CD4-positive, alpha-beta T cell (primary cell): ENCODE results near the gene PAK1. TPM values are rescaled to one million over a fixed set of nuclear protein-coding genes. Genes with fewer than 3 reads are reported as not detected.

Source experiments
- ATAC-seq: fragments of 200-7000 bp; cut with Tn5 transposase; one replicate; pipeline ENCODE4 v1.10.0; 2022; ENCODE audit warnings: mild to moderate bottlenecking; ENCODE audit not compliant: poor library complexity
- CTCF ChIA-PET: fragments of 350-600 bp; sonication (Branson Sonifier 250); formaldehyde crosslinking; loops from one replicate; lab custom pipeline; 2021; ENCODE audit warnings: antibody characterized with exemption, inconsistent platforms; lab: Charles Lee
- POLR2A ChIA-PET: fragments of 350-600 bp; sonication (Branson Sonifier 250); formaldehyde crosslinking; loops from one replicate; lab custom pipeline; 2021; ENCODE audit warnings: antibody characterized with exemption, inconsistent platforms; lab: Charles Lee
- DNase-seq, 14 experiments: peaks; one replicate each; pipeline ENCODE4 v3.0.0-alpha.2; 2013 to 2020; ENCODE audit warnings: mixed read lengths in 2 of 14
- H3K27ac ChIP-seq, 2 donors: one replicate each; pipeline versions ENCODE4 v1.5.1 to v1.7.0; 2013; ENCODE audit warnings: low read length in 2 of 2, low read depth in 1 of 2, mild to moderate bottlenecking in 1 of 2
- H3K27me3 ChIP-seq, 2 experiments: 1 replicate in 1 of 2; 2 replicates in 1 of 2; pipeline versions ENCODE4 v1.6.1 to v1.7.0; 2013; ENCODE audit warnings: low read length in 2 of 2, control low read depth in 1 of 2, mild to moderate bottlenecking in 1 of 2, moderate library complexity in 1 of 2; ENCODE audit not compliant: insufficient read depth in 2 of 2, control insufficient read depth in 1 of 2
- H3K36me3 ChIP-seq: one replicate; pipeline ENCODE4 v1.6.1; 2013; ENCODE audit warnings: low read length, control low read depth; ENCODE audit not compliant: insufficient read depth
- H3K4me1 ChIP-seq: one replicate; pipeline ENCODE4 v1.6.1; 2013; ENCODE audit warnings: low read length, control low read depth; ENCODE audit not compliant: insufficient read depth
- H3K4me3 ChIP-seq: one replicate; pipeline ENCODE4 v1.5.1; 2013; ENCODE audit warnings: mild to moderate bottlenecking, low read length, moderate library complexity
- H3K9me3 ChIP-seq, 2 experiments: 1 replicate in 1 of 2; 2 replicates in 1 of 2; pipeline versions ENCODE4 v1.6.1 to v1.7.0; 2013; ENCODE audit warnings: low read length in 2 of 2, mild to moderate bottlenecking in 2 of 2, control low read depth in 1 of 2, moderate library complexity in 1 of 2; ENCODE audit not compliant: control insufficient read depth in 1 of 2, insufficient read depth in 1 of 2
- H3K27ac Mint-ChIP-seq: one replicate; pipeline ENCODE4 v1.8.0; 2020; ENCODE audit warnings: mixed read lengths
- H3K27me3 Mint-ChIP-seq: one replicate; pipeline ENCODE4 v1.8.0; 2021; ENCODE audit warnings: mixed read lengths
- H3K36me3 Mint-ChIP-seq: one replicate; pipeline ENCODE4 v1.8.0; 2021; ENCODE audit warnings: low read depth, mixed read lengths
- H3K4me1 Mint-ChIP-seq: one replicate; pipeline ENCODE4 v1.8.0; 2021; ENCODE audit warnings: low read depth, mixed read lengths
- H3K4me3 Mint-ChIP-seq: one replicate; pipeline ENCODE4 v1.8.0; 2020; ENCODE audit warnings: mild to moderate bottlenecking, mixed read lengths
- H3K9me3 Mint-ChIP-seq: one replicate; pipeline ENCODE4 v1.8.0; 2020; ENCODE audit warnings: mixed read lengths
- intact Hi-C, 2 experiments: fragments of 100-400 bp; cut with DNase I in 1 of 2; cut with micrococcal nuclease in 1 of 2; formaldehyde crosslinking; loops; one replicate each; pipeline versions ENCODE4 v1.15.1 to v1.9.0; 2023 to 2025; cut with DNase I, micrococcal nuclease
- total RNA-seq, 174 experiments: library from RNA in 2 of 174; stranded (reverse) in 2 of 174; gene quantifications; one replicate each; pipeline ENCODE4 v1.2.3 and lab custom pipeline; 2021 to 2026
- TF ChIP-seq, protein P1 (sequence below): fragments of 200-600 bp; IDR thresholded peaks from one replicate; pipeline ENCODE4 v1.8.0; 2022; ENCODE audit warnings: antibody characterized with exemption, mild to moderate bottlenecking

The PAK1 gene
- total RNA-seq, 2 experiments from 2014 or later: 6.9 to 12.6 TPM

DNA sequence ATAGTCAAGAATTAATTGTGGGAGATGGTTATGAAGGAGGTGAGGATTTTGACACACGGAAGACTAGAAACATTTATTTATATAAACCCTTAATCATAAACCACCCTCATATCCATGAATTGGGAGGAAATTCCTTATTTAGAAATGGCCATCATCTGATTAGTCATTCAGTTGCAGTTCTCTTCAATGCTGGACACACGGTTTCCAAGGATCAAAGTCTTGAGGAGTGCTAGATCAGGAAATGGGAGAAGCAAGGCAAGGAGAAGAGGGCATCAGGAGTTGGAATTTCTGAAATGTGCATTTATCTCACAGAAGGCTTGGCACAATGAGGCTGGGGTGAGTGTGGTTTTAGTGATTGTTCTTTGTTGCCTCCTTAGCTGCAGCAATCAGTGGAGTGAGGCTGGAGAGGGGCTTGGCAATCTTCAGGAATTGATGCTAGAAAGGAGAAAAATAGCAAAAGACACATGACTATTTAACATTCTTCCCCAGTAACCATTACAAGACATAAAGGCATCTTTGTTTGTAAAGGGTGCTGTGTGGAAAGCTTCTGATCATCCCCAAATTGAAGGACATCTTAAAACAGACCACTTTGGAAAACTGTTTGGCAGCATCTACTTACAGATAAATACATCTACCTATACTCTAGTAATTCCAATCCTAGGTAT lies 150.8 kb downstream of the PAK1 start:
- H3K36me3 ChIP-seq: peaks cover 5% of the 10 kb centered on the region
- TF ChIP-seq, protein P1, sequence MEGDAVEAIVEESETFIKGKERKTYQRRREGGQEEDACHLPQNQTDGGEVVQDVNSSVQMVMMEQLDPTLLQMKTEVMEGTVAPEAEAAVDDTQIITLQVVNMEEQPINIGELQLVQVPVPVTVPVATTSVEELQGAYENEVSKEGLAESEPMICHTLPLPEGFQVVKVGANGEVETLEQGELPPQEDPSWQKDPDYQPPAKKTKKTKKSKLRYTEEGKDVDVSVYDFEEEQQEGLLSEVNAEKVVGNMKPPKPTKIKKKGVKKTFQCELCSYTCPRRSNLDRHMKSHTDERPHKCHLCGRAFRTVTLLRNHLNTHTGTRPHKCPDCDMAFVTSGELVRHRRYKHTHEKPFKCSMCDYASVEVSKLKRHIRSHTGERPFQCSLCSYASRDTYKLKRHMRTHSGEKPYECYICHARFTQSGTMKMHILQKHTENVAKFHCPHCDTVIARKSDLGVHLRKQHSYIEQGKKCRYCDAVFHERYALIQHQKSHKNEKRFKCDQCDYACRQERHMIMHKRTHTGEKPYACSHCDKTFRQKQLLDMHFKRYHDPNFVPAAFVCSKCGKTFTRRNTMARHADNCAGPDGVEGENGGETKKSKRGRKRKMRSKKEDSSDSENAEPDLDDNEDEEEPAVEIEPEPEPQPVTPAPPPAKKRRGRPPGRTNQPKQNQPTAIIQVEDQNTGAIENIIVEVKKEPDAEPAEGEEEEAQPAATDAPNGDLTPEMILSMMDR: no peak
- Mint-ChIP-seq H3K27me3 (no peaks in the 10 kb centered on the region), H3K27ac (no peak overlapping the region), H3K4me3 (no peak overlapping the region), H3K9me3 (peaks cover 2% of the 10 kb centered on the region), H3K36me3 (peaks cover 38% of the 10 kb centered on the region), H3K4me1 (no peaks in the 10 kb centered on the region)
- intact Hi-C loops: no loop called here
- no peak overlapping the region for H3K4me3 ChIP-seq
- no peaks in the 10 kb centered on the region for H3K27me3 ChIP-seq
- no peak for DNase-seq
- CTCF ChIA-PET: interaction anchor here (0.7 kb wide), 1 partner anchor 29 kb away, joined by 3 read pairs; no protein-coding TSS in a partner anchor
- H3K4me1 ChIP-seq: no peaks in the 10 kb centered on the region
- POLR2A ChIA-PET: no interaction called here
- no peaks in the 10 kb centered on the region for H3K9me3 ChIP-seq
- ATAC-seq: no peak
- H3K27ac ChIP-seq: no peak overlapping the region

DNA sequence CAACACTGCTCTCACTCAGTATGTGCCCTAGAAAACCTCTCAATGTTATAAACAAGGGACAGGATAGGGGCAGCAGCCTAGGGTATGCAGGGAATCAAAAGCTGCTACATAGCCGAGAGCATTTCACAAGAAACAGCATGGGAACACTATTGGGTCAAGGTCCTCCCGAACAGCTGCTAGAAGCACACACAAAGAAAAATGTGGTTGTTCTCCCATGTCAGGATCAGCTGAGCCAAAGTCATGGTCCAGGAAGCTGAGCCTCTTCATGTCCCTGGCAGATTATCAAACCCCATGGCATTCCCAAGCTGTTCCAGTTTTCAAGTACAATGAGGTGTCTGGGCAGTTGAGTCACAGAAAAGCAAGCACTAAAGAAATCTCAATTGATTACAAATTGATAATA lies 151.4 kb downstream of the PAK1 start:
- intact Hi-C loops: no loop called here
- Histone ChIP-seq H3K36me3 (peaks cover 5% of the 10 kb centered on the region), H3K9me3 (no peaks in the 10 kb centered on the region), H3K4me1 (no peaks in the 10 kb centered on the region), H3K4me3 (no peak overlapping the region), H3K27ac (no peak overlapping the region), H3K27me3 (no peaks in the 10 kb centered on the region)
- CTCF ChIA-PET: no interaction called here
- Mint-ChIP-seq H3K27me3 (no peaks in the 10 kb centered on the region), H3K9me3 (no peaks in the 10 kb centered on the region), H3K4me1 (no peaks in the 10 kb centered on the region), H3K27ac (no peak overlapping the region), H3K4me3 (no peak overlapping the region), H3K36me3 (peaks cover 33% of the 10 kb centered on the region)
- POLR2A ChIA-PET: no interaction called here
- TF ChIP-seq, protein P1: no peak
- DNase-seq (no peak), ATAC-seq (no peak)

DNA sequence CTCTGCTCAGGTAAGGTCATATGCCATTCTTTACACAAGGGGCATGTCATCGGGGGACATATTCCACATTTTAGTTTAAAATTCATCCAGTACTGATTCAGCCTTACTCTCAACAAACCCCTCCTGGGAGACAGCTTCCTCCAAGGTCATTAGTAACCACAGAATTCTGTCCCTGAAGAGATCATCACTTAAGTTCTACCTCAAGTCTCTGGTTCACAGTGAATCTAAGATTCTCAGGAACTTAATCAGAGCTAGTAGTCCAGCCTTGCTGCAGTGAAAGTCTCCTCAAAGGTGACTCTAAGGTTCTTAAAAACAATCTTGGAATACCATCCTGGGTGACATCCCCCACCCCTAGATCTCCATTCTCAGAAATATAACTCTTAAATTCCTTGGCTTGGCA lies 153.5 kb downstream of the PAK1 start:
- CTCF ChIA-PET: no interaction called here
- peaks cover 5% of the 10 kb centered on the region for H3K36me3 ChIP-seq
- H3K4me3 Mint-ChIP-seq: no peak overlapping the region
- H3K27me3 Mint-ChIP-seq: no peaks in the 10 kb centered on the region
- no peaks in the 10 kb centered on the region for H3K27me3 ChIP-seq
- H3K27ac ChIP-seq: no peak overlapping the region
- H3K9me3 ChIP-seq: no peaks in the 10 kb centered on the region
- no peak for ATAC-seq
- DNase-seq: no peak
- TF ChIP-seq, protein P1: no peak
- H3K4me3 ChIP-seq: no peak overlapping the region
- POLR2A ChIA-PET: no interaction called here
- H3K27ac Mint-ChIP-seq: no peak overlapping the region
- H3K4me1 ChIP-seq: no peaks in the 10 kb centered on the region
- intact Hi-C loops: no loop called here
- no peaks in the 10 kb centered on the region for H3K4me1 Mint-ChIP-seq
- H3K9me3 Mint-ChIP-seq: no peaks in the 10 kb centered on the region
- H3K36me3 Mint-ChIP-seq: peaks cover 21% of the 10 kb centered on the region
